ENCODE measurements around the gene TRMT1. TPM values are rescaled to one million over a fixed set of nuclear protein-coding genes. Genes with fewer than 3 reads are reported as not detected.

Gene TRMT1
- total and polyA plus RNA-seq, 2 experiments from 2014 or later = 88.6 to 90.1 TPM

DNA sequence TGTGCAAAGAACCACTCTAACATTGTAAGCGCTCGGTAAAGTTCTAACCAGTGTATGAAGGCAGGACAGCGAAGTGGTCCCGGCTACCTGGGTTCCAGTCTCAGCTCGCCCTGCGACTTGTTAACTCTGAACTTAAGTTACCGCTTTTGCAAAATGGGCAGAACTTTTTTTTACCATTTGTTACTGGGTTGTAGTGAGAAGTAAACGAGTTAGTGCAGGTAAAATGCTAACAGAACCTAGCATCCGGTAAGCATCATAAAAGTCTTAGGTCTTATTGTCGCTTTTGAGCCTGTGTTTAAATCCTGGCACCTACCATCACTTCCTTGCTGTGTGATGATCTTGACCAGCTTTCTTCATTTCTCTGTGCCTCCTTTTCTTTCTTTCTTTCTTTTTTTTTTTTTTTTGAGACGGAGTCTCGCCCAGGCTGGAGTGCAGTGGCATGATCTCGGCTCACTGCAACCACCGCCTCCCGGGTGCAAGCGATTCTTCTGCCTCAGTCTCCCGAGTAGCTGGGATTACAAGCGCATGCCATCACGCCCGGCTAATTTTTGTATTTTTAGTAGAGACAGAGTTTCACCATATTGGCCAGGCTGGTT, 734 bp upstream of the TRMT1 start (continued):
- TF ChIP-seq, protein P1, sequence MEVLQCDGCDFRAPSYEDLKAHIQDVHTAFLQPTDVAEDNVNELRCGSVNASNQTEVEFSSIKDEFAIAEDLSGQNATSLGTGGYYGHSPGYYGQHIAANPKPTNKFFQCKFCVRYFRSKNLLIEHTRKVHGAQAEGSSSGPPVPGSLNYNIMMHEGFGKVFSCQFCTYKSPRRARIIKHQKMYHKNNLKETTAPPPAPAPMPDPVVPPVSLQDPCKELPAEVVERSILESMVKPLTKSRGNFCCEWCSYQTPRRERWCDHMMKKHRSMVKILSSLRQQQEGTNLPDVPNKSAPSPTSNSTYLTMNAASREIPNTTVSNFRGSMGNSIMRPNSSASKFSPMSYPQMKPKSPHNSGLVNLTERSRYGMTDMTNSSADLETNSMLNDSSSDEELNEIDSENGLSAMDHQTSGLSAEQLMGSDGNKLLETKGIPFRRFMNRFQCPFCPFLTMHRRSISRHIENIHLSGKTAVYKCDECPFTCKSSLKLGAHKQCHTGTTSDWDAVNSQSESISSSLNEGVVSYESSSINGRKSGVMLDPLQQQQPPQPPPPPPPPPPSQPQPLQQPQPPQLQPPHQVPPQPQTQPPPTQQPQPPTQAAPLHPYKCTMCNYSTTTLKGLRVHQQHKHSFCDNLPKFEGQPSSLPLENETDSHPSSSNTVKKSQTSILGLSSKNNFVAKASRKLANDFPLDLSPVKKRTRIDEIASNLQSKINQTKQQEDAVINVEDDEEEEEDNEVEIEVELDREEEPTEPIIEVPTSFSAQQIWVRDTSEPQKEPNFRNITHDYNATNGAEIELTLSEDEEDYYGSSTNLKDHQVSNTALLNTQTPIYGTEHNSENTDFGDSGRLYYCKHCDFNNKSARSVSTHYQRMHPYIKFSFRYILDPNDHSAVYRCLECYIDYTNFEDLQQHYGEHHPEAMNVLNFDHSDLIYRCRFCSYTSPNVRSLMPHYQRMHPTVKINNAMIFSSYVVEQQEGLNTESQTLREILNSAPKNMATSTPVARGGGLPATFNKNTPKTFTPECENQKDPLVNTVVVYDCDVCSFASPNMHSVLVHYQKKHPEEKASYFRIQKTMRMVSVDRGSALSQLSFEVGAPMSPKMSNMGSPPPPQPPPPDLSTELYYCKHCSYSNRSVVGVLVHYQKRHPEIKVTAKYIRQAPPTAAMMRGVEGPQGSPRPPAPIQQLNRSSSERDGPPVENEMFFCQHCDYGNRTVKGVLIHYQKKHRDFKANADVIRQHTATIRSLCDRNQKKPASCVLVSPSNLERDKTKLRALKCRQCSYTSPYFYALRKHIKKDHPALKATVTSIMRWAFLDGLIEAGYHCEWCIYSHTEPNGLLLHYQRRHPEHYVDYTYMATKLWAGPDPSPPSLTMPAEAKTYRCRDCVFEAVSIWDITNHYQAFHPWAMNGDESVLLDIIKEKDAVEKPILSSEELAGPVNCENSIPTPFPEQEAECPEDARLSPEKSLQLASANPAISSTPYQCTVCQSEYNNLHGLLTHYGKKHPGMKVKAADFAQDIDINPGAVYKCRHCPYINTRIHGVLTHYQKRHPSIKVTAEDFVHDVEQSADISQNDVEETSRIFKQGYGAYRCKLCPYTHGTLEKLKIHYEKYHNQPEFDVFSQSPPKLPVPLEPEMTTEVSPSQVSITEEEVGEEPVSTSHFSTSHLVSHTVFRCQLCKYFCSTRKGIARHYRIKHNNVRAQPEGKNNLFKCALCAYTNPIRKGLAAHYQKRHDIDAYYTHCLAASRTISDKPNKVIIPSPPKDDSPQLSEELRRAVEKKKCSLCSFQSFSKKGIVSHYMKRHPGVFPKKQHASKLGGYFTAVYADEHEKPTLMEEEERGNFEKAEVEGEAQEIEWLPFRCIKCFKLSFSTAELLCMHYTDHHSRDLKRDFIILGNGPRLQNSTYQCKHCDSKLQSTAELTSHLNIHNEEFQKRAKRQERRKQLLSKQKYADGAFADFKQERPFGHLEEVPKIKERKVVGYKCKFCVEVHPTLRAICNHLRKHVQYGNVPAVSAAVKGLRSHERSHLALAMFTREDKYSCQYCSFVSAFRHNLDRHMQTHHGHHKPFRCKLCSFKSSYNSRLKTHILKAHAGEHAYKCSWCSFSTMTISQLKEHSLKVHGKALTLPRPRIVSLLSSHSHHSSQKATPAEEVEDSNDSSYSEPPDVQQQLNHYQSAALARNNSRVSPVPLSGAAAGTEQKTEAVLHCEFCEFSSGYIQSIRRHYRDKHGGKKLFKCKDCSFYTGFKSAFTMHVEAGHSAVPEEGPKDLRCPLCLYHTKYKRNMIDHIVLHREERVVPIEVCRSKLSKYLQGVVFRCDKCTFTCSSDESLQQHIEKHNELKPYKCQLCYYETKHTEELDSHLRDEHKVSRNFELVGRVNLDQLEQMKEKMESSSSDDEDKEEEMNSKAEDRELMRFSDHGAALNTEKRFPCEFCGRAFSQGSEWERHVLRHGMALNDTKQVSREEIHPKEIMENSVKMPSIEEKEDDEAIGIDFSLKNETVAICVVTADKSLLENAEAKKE (CRISPR knock-in tag; IDR thresholded peaks at IDR 0.05) = no peak
- TF ChIP-seq, protein P2, sequence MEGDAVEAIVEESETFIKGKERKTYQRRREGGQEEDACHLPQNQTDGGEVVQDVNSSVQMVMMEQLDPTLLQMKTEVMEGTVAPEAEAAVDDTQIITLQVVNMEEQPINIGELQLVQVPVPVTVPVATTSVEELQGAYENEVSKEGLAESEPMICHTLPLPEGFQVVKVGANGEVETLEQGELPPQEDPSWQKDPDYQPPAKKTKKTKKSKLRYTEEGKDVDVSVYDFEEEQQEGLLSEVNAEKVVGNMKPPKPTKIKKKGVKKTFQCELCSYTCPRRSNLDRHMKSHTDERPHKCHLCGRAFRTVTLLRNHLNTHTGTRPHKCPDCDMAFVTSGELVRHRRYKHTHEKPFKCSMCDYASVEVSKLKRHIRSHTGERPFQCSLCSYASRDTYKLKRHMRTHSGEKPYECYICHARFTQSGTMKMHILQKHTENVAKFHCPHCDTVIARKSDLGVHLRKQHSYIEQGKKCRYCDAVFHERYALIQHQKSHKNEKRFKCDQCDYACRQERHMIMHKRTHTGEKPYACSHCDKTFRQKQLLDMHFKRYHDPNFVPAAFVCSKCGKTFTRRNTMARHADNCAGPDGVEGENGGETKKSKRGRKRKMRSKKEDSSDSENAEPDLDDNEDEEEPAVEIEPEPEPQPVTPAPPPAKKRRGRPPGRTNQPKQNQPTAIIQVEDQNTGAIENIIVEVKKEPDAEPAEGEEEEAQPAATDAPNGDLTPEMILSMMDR (conservative IDR thresholded peaks at IDR 0.05; ENCODE audit: low read depth in 2 of 2) = no peak
- TF ChIP-seq STAT1 (IDR thresholded peaks at IDR 0.05; ENCODE audit: unreplicated experiment) (no peak), ZNF114 (CRISPR knock-in tag; IDR thresholded peaks at IDR 0.05) (no peak), ZNF331 (CRISPR knock-in tag; IDR thresholded peaks at IDR 0.05; ENCODE audit: low read depth) (no peak), EZH2 (IDR thresholded peaks at IDR 0.05; ENCODE audit: low read depth, unreplicated experiment) (no peak), ETS1 (IDR thresholded peaks at IDR 0.05) (no peak), CREB1 (CRISPR knock-in tag; IDR thresholded peaks at IDR 0.05; ENCODE audit: low read depth) (no peak), REST (IDR thresholded peaks at IDR 0.05; ENCODE audit: unreplicated experiment) (no peak), JUNB (IDR thresholded peaks at IDR 0.05; ENCODE audit: unreplicated experiment) (no peak)

Measured in GM23338 (cell line).